HG03060 (cell line): ENCODE results near the gene SLC25A33.
"Not testable (repeated sequence)": the region's sequence is repeated elsewhere in the genome, so short reads cannot be mapped to it uniquely, and the experiment has no call there.

Experiments
- ATAC-seq: cut with Tn5 transposase; IDR thresholded peaks from one replicate; pipeline ENCODE4 v1.9.1; 2021; ENCODE audit warnings: low read depth, moderate number of reproducible peaks; ENCODE audit not compliant: unreplicated experiment

Gene SLC25A33

DNA sequence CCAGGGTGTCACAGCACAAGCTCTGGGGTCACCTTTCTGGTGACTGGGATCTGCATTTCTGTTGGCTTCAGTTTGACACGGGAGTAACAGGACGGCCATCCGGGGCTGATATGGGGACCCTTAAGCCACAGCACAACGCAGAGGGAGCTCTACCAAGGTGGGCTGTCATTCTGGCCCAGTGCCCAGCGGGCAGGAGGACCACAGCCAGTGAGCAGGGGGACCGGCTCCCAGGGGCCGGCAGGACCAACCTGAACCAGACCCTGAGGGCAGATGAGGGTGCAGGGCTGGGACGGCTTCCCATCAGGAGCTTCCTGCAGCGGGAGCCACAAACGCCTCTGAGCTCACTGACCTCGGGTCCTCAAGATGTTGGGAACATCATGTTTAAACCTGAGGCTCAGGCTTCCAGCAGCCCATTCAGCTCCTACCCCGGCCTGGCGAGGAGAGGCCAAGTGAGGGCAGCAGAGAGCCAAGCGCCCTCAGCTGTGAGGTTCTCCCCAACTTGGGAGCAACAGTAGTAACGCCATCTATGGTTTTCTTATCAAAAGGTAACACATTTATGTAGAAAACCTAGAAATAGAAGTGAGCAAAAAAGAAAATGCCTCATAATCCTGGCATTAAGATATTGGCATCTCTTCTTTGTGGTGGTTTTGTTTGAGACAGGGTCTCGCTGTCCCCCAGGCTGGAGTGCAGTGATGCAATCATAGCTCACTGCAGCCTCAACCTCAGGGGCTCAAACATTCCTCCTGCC, 76.2 kb downstream of the SLC25A33 start:
- ATAC-seq, result no peak

DNA sequence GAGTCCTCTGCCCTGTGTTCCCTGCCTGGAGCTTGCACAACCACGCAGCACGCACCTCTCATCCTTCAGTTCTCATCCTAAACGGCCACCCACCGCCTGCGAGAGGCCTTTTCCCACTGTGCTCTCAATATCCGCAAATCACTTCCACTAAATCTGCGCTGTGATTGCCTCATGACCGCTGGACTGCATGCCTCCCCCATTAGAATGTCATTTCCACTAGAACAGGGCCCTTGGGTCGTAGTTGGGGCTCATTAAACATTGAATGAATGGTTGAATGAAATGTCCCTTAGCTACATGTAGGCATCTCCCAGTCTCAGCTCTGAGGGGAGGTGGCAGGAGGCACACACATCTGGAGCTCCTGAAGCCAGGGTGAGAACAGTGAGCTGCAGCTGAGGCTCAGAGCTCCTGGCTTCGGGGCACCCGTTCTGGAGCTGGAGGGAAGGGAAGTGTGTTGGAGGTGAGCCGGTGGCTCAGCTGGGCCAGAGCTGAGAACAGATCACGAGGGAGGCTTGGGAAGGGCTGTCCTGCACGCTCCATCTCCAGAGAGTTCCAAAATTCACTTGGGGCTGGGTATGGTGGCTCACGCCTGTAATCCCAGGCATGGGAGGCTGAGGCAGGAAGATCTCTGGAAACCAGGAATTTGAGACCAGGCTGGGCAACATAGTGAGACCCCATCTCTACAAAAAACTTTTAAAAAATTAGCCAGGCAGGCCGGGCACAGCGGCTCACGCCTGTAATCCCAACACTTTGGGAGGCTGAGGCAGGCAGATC, 79.8 kb downstream of the SLC25A33 start:
- ATAC-seq, result no peak

- no peak for ATAC-seq
Observed at GRCh38 chr1:9621032-9621431, 81.8 kb downstream of the SLC25A33 start.

- no peak for ATAC-seq
Observed at GRCh38 chr1:9624081-9624480, 84.8 kb downstream of the SLC25A33 start.

- not testable (repeated sequence) for ATAC-seq
Observed at GRCh38 chr1:9625030-9625429, 85.8 kb downstream of the SLC25A33 start.

- ATAC-seq, result peak; percentile 32
Observed at GRCh38 chr1:9626201-9626608, 86.9 kb downstream of the SLC25A33 start.

DNA sequence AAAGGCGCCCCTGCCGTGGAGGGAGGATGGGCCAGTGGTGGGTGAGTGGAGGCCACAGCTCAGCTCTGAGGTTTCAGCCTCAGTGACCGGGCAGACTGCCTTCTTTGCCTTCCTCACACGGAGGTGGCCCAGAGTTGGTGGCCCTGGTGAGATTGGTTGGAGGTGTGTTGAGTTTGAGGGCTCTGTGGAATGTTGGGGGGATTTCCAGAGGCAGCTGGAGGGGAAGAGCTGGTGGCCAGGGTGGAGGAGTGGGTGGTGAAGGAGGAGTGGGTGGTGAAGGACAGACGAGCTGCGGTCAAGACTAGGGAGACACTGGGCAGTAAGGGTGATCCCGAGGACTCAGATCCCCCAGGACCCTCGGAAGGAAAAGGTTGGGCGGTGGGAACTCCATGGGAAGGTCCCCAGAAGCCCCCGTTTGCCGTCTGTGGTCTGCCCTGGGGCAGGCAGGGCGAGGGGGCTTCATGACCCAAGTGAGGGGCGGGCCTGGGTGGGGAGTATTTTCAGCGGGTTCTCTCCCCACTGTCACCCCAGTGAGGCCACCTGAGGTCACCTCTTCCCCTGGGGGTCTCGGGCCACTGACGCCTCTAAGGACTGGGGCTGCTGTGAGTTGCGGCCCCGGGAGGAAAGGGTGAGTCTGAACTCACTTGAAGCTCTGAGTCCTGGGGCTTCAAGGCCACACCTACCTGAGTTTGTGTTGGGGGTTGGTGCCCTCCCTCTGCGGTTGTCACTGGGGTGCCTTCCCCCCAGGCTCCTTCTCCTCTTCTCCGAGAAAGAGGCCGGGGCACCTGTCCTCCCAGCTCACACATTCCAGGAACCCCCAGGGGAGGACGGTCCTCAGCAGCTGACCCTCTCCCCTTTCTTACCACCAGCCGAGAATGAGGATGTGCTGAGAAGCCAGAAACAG, 89.5 kb downstream of the SLC25A33 start:
- ATAC-seq, result no peak

DNA sequence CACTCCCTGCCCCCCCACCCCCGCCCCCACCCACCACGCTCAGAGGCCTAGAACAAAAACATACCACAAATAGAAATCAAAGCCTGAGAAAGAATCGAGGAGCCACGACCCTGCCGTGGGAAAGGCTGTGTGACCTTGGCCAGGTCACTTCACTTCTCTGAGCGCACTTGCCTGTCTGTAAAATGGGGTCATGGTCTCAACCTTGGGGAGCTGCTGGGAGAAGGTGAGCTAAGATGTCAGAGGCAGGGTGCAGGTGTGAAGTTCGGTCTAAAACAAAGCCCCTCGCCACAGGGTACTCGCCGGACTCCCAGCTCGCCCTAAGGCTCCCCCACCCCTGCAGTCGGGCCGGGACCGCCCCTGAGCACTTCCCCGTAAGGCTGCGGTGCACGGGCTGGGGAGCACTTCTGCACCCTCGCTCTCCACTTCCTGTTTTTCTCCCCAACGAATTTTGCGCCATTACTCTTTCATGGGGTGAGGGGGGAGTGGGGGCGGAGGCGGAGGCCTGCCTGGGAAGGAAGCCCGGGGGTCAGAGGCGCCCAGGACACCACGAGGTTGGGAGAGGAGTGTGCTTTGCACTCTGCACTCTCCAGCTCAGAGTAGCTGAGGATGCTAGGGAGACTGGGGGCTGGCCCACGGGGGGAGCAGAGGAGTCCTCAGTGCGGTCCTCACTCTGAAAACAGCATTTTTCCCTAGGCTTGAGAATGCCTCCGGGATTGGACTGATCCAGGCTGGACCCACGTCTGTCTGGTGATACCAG, 90.4 kb downstream of the SLC25A33 start:
- no peak for ATAC-seq

DNA sequence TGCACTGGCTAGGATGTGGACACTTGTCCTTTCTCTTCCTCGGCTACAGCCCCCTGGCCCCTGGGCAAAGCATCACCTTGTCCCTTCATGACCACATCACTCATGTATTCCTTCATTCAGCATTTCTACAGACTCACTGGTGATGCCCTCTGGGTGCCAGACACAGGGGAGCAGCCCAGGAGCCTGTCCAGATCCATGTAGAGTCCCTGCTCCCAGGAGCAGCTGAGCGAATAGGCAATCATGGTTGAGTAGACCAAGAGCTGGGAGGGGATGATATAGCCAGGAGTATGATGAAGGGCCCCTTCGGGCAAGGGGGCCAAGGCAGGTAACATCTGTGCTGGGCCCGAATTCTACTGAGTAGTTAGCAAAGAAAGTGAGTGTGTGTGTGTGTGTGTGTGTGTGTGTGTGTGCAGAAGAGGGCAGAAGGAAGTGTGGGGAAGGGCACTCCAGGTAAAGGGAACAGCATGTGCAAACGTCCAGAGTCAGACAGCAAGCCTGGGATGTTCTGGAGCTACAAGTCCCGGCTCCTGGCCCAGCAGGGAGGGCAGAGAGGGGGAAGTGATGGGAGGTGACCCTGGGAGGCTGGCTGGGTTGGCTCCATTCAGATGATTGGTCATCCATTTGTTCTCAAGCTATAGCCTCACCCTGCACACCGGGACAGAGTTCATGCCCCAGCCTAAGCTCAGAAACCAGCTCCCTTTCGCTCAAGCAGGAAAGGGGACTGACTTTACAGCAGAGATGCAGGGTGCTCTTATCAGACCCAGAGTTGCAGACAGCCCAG, 91.3 kb downstream of the SLC25A33 start:
- ATAC-seq, result no peak

DNA sequence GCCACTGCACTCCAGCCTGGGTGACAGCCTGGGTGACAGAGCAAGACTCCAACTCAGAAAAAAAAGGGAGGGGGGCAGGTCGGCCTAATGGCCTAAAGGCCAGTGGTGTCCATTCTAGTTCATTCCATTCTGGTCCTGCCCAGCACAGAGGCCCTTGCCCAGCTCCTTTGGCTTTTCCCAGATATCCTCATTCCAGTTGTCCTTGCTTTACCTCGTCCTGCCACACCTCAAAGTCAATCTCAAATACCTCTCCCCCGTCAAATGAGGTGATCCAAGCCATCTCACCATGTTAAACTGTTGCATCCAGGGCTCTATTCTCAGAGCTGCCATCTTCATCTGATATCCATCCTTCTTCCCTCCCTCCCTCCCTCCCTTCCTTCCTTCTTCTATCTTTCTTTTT, 92.3 kb downstream of the SLC25A33 start:
- ATAC-seq, result no peak

DNA sequence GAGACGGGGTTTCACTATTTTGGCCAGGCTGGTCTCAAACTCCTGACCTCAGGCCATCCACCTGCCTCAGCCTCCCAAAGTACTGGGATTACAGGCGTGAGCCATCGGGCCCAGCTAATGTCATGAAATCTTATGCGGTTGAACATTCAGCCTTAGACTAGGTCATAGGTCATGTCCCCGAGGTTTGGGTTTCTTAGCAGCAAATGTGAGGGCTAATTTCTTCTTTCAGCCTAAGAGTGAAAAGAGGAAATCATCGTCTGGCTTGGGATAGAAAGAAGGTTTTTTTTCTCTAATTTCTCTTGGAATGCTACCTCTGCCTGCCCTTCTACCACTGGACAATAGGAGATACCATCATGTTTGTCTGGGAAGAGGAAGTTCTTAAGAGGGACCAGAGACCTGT, 94.2 kb downstream of the SLC25A33 start:
- ATAC-seq, result no peak

DNA sequence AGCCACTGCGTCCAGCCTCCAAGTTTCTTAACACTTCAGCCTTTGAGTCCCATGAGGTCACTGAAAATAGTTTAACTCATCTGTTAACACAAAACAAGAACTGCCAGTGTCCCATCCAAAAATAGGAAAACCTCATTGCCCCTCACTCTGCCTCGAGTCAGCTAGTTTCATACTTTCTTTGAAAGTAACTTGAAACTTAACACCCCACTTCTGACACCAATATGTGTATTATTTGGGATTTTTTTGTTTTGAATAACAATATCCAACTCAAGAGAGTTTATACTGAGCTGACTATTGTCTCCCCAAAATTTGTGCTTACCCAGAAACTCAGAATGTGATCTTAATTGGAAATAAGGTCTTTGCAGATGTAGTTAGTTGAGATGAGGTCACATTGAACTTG, 95.3 kb downstream of the SLC25A33 start:
- ATAC-seq, result no peak
